ENCODE data around the gene RAD21L1. TPM values are rescaled to one million over a fixed set of nuclear protein-coding genes. Genes with fewer than 3 reads are reported as not detected.

RAD21L1 gene
- total RNA-seq, 1 donor from 2014 or later: not detected

- no peak for DNase-seq (ENCODE audit: low read depth, low spot score)
- TF ChIP-seq CTCF (conservative IDR thresholded peaks at IDR 0.05): no peak
- Mint-ChIP-seq H3K4me1 (peaks cover 16% of the 10 kb centered on the region), H3K4me3 (peak overlapping the region; percentile 86), H3K27me3 (ENCODE audit: low read depth) (peaks cover 15% of the 10 kb centered on the region), H3K27ac (ENCODE audit: unreplicated experiment) (no peak overlapping the region), H3K9me3 (peaks cover 2% of the 10 kb centered on the region), H3K36me3 (ENCODE audit: low read depth) (no peaks in the 10 kb centered on the region)
These were observed 41.3 kb downstream of the RAD21L1 start for GRCh38 chr20:1267161-1267560.

- DNase-seq (ENCODE audit: low read depth, low spot score): no peak
- peak overlapping the region; percentile 86 for H3K4me3 Mint-ChIP-seq
- no peak for TF ChIP-seq CTCF (conservative IDR thresholded peaks at IDR 0.05)
- peaks cover 16% of the 10 kb centered on the region for H3K4me1 Mint-ChIP-seq
- no peaks in the 10 kb centered on the region for H3K9me3 Mint-ChIP-seq
- peaks cover 10% of the 10 kb centered on the region for H3K27me3 Mint-ChIP-seq (ENCODE audit: low read depth)
- H3K36me3 Mint-ChIP-seq (ENCODE audit: low read depth): no peaks in the 10 kb centered on the region
- H3K27ac Mint-ChIP-seq (ENCODE audit: unreplicated experiment): no peak overlapping the region
These were observed 42.0 kb downstream of the RAD21L1 start for GRCh38 chr20:1267809-1268374.

- Mint-ChIP-seq H3K27ac (ENCODE audit: unreplicated experiment) (no peak overlapping the region), H3K9me3 (no peaks in the 10 kb centered on the region), H3K4me3 (no peak overlapping the region), H3K4me1 (peaks cover 16% of the 10 kb centered on the region), H3K27me3 (ENCODE audit: low read depth) (peaks cover 6% of the 10 kb centered on the region), H3K36me3 (ENCODE audit: low read depth) (no peaks in the 10 kb centered on the region)
- DNase-seq (ENCODE audit: low read depth, low spot score): no peak
- no peak for TF ChIP-seq CTCF (conservative IDR thresholded peaks at IDR 0.05)
These were observed 43.4 kb downstream of the RAD21L1 start for GRCh38 chr20:1269235-1269634.

GRCh38 chr20:1269850-1270249 lies 44.0 kb downstream of the RAD21L1 start:
- Mint-ChIP-seq H3K9me3 (no peaks in the 10 kb centered on the region), H3K4me1 (peaks cover 16% of the 10 kb centered on the region), H3K4me3 (no peak overlapping the region), H3K36me3 (ENCODE audit: low read depth) (no peaks in the 10 kb centered on the region), H3K27ac (ENCODE audit: unreplicated experiment) (no peak overlapping the region), H3K27me3 (ENCODE audit: low read depth) (peaks cover 6% of the 10 kb centered on the region)
- no peak for TF ChIP-seq CTCF (conservative IDR thresholded peaks at IDR 0.05)
- no peak for DNase-seq (ENCODE audit: low read depth, low spot score)

DNA sequence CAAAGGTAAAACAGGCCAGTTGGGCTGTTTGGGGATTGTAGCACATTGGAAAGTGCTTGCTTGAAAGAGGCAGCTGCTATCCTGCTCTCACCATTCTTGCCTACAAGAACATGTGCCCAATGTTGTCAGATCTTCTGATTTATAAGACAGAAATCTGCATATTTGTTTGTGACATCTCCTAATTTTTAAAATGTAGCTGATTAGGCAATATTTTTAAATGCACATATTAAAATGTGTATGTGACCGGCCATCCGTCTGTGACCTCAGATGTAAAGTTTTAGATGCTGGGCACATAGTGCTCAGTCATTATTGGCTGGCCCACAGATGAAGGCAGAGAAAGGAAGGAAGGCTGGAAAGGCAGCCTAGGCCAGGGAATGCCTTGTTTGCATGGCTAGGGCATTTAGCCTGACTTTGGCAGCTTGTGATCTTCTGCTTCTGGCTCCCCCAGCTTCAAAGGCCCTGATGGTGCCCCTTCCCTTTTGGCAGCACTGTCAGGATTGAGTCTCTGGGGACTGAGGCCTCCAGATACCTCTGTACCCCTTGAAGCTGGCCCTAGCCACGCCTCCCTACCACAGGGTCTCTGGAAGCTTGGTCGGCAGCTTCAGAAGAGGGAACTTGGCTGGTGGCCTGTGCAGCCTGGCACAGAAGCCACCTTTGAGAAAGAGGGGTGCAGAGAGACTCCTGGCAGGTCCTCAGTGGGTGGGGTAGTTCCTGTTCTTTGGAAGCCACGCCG lies 46.7 kb downstream of the RAD21L1 start:
- Mint-ChIP-seq H3K27ac (ENCODE audit: unreplicated experiment) (peak overlapping the region; percentile 23), H3K36me3 (ENCODE audit: low read depth) (no peaks in the 10 kb centered on the region), H3K27me3 (ENCODE audit: low read depth) (no peaks in the 10 kb centered on the region), H3K9me3 (no peaks in the 10 kb centered on the region), H3K4me3 (no peak overlapping the region), H3K4me1 (no peaks in the 10 kb centered on the region)
- no peak for TF ChIP-seq CTCF (conservative IDR thresholded peaks at IDR 0.05)
- no peak for DNase-seq (ENCODE audit: low read depth, low spot score)

Measured in neural crest cell (in vitro differentiated cells).